ENCODE measurements around the gene CFAP99. TPM values are rescaled to one million over a fixed set of nuclear protein-coding genes. Genes with fewer than 3 reads are reported as not detected.

Gene CFAP99
- total and polyA plus RNA-seq, 8 donors = 0.41 to 2.6 (median 1.4) TPM

GRCh38 chr4:2468456-2469191 is 49.9 kb downstream of the CFAP99 start, which contains the start of gene RNF4:
Gene RNF4 (plus strand): TSS chr4:2469106. CDS start chr4:2490494, 21,388 bp downstream.
- peak within 1 kb of the TSS; percentile 78 to 98 for H3K4me3 ChIP-seq
- H3K27me3 ChIP-seq = peaks cover 0 to 4% of the 10 kb centered on the region in 2 donors
- DNase-seq (peak; percentile 95 to 97 (median 96)), ATAC-seq (peak; percentile 95)
- peaks cover 14 to 43% of the 10 kb centered on the region in 2 donors for H3K4me1 ChIP-seq
- TF ChIP-seq CTCF (IDR thresholded peaks at IDR 0.05) = no peak
- intact Hi-C loops (cut with DNase I) = no loop called here
- H3K27ac ChIP-seq = peak within 1 kb of the TSS; percentile 88 to 96
- H3K9me3 ChIP-seq = no peaks in the 10 kb centered on the region
- H3K36me3 ChIP-seq = peaks cover 0 to 24% of the 10 kb centered on the region in 2 donors

- Histone ChIP-seq H3K4me1 (peaks cover 14 to 46% of the 10 kb centered on the region in 2 donors), H3K9me3 (no peaks in the 10 kb centered on the region), H3K36me3 (peaks cover 0 to 28% of the 10 kb centered on the region in 2 donors), H3K27ac (peak overlapping the region; percentile 86 to 96), H3K27me3 (no peaks in the 10 kb centered on the region), H3K4me3 (peak overlapping the region; percentile 78 to 98)
- intact Hi-C loops (cut with DNase I) = no loop called here
- DNase-seq (peak in 3 of 4 donors; percentile 28 to 89 (median 68)), ATAC-seq (peak; percentile 69)
- TF ChIP-seq CTCF (IDR thresholded peaks at IDR 0.05) = no peak
Measured at GRCh38 chr4:2469192-2469984, 50.6 kb downstream of the CFAP99 start.

- Histone ChIP-seq H3K36me3 (peaks cover 0 to 37% of the 10 kb centered on the region in 2 donors), H3K9me3 (no peaks in the 10 kb centered on the region), H3K27me3 (no peaks in the 10 kb centered on the region), H3K27ac (peak overlapping the region in 1 of 2 donors; percentile 96), H3K4me1 (peaks cover 14 to 46% of the 10 kb centered on the region in 2 donors), H3K4me3 (peak overlapping the region in 1 of 2 donors; percentile 98)
- intact Hi-C loops (cut with DNase I) = no loop called here
- DNase-seq (no peak), ATAC-seq (no peak)
- TF ChIP-seq CTCF (IDR thresholded peaks at IDR 0.05) = no peak
Measured at GRCh38 chr4:2470791-2471190, 52.0 kb downstream of the CFAP99 start.

GRCh38 chr4:2472187-2472586 is 53.4 kb downstream of the CFAP99 start:
- no peak for DNase-seq
- Histone ChIP-seq H3K27ac (no peak overlapping the region), H3K4me3 (no peak overlapping the region), H3K36me3 (peaks cover 0 to 37% of the 10 kb centered on the region in 2 donors), H3K4me1 (peaks cover 14 to 49% of the 10 kb centered on the region in 2 donors), H3K27me3 (no peaks in the 10 kb centered on the region), H3K9me3 (no peaks in the 10 kb centered on the region)
- no peak for TF ChIP-seq CTCF (IDR thresholded peaks at IDR 0.05)
- intact Hi-C loops (cut with DNase I) = no loop called here
- no peak for ATAC-seq

GRCh38 chr4:2478229-2478628 is 59.5 kb downstream of the CFAP99 start:
- ATAC-seq = no peak
- no peak for TF ChIP-seq CTCF (IDR thresholded peaks at IDR 0.05)
- Histone ChIP-seq H3K27me3 (no peaks in the 10 kb centered on the region), H3K36me3 (peaks cover 0 to 17% of the 10 kb centered on the region in 2 donors), H3K4me3 (no peak overlapping the region), H3K4me1 (peaks cover 22 to 69% of the 10 kb centered on the region in 2 donors), H3K9me3 (no peaks in the 10 kb centered on the region), H3K27ac (no peak overlapping the region)
- no peak for DNase-seq
- intact Hi-C loops (cut with DNase I) = no loop called here
